Measurements from ENCODE around the gene GNG12. TPM values are rescaled to one million over a fixed set of nuclear protein-coding genes. Genes with fewer than 3 reads are reported as not detected.

The GNG12 gene
- total RNA-seq, 1 experiment from 2014 or later: 102 TPM

DNA sequence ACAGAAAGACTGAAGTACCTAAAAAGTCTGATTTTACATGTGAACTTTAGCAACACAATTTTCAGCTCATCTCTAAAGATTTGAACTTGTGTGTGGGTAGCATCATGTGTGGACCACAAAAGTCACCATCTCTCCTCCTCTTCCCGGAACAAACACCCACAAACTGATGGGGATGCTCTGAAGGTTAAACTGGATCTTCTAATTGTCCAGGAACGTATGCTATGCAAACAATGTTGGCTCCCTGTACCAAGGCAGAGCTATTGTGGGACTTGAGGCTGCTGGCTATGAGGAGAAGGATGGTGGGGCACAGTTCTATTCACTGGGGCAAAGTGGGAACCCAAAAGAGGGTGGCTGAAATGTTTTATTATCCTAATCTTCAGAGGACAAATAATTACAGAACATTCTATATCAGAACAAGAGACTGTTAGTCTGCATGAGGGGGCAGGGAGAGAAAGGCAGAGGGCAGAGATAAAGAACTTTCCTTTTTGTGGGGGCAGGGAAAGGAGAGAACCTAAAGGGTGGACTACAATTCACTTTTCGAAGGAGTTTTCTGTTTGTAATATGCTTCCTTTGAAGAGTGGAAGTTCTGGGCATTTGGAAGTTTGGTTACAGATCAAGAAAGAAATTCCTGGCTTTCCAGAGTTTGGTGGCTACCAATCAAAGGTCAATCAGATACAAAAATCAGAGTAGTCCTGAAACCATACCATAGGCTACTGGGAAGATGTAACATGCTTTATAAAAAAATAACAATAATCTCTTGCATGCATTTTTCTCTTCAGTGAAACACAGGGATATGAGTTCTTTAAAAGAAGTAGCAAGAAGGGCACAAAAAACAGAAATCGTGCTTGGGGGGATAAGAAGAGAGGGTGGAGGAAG, 85.4 kb downstream of the GNG12 start:
- Histone ChIP-seq H2AFZ (no peak overlapping the region), H3K9me3 (ENCODE audit: insufficient read depth, low read depth) (no peaks in the 10 kb centered on the region), H3K4me2 (peak overlapping the region; percentile 68), H3K27ac (peak overlapping the region; percentile 91), H4K20me1 (ENCODE audit: insufficient read depth) (no peaks in the 10 kb centered on the region), H3K27me3 (ENCODE audit: insufficient read depth, low read depth) (no peaks in the 10 kb centered on the region), H3K4me1 (replicated peaks; ENCODE audit: insufficient read depth) (peaks cover 52% of the 10 kb centered on the region), H3K4me3 (peak overlapping the region; percentile 42; the same call in 1 of the 2 replicates), H3K79me2 (ENCODE audit: low read depth) (peaks cover 26% of the 10 kb centered on the region), H3K9me2 (ENCODE audit: insufficient read depth) (no peaks in the 10 kb centered on the region), H3F3A (ENCODE audit: insufficient read depth, low read depth) (peaks cover 36% of the 10 kb centered on the region), H3K36me3 (ENCODE audit: low read depth) (0 out of 2 replicates have a peak, but pooled peaks cover 9% of the 10 kb centered on the region)
- BruUV-seq (replicated peaks): no TSS peak
- intact Hi-C loops (cut with micrococcal nuclease; ENCODE audit: unreplicated experiment): loop anchor here (2.0 to 10.0 kb wide), 3 partner anchors 39 to 373 kb away; no protein-coding TSS in a partner anchor
- CTCF ChIA-PET: interaction anchor here (0.6 to 1.4 kb wide), 2 partner anchors 53 to 186 kb away, joined by 3 to 12 read pairs; no protein-coding TSS in a partner anchor
- POLR2A ChIA-PET (ENCODE audit: unreplicated experiment): interaction anchor here (0.6 kb wide), 1 partner anchor 11 kb away, joined by 14 read pairs; no protein-coding TSS in a partner anchor
- no peak for DNase-seq
- TF ChIP-seq, protein P1, sequence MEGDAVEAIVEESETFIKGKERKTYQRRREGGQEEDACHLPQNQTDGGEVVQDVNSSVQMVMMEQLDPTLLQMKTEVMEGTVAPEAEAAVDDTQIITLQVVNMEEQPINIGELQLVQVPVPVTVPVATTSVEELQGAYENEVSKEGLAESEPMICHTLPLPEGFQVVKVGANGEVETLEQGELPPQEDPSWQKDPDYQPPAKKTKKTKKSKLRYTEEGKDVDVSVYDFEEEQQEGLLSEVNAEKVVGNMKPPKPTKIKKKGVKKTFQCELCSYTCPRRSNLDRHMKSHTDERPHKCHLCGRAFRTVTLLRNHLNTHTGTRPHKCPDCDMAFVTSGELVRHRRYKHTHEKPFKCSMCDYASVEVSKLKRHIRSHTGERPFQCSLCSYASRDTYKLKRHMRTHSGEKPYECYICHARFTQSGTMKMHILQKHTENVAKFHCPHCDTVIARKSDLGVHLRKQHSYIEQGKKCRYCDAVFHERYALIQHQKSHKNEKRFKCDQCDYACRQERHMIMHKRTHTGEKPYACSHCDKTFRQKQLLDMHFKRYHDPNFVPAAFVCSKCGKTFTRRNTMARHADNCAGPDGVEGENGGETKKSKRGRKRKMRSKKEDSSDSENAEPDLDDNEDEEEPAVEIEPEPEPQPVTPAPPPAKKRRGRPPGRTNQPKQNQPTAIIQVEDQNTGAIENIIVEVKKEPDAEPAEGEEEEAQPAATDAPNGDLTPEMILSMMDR (conservative IDR thresholded peaks at IDR 0.05): no peak
- no peak for TF ChIP-seq EZH2 (IDR thresholded peaks at IDR 0.05; ENCODE audit: low read depth)

DNA sequence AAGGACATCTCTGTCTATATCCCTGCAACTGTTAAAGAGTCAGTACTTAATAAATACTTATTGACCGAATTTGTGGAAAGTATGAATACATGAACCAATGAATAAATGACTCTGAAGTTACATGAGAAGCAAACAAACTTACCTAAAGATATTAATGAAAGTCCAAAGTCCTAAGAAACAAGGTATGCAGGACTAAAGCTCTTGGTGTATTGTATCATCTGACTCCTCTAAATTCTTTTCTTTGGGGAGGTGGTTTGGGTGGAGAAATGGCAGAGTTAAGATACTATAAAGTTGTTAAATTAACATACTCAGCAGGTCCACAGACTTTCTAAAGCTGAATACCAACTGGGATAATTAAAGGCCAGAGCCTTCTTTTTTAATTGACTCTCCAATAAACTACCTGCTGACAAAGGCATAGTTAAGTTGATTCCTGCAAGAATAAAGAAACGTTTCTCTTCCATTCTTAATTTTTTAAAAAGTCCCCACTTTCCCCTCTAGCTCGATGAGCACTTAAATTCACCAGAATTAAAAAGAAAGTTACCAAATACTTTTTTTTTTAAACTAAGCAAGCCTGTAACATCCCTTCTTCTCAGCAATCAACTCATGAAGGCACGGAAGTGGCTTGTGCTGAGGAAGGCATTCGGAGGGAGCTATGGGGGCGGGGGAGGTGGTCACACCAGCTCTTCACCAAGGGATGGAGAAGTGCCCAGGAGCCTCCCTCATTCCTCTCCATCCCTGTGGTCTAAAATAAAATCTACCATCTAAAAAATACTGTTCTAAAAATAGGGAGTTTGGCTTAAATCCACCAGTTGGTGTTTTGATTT, 87.2 kb downstream of the GNG12 start:
- Histone ChIP-seq H3K27ac (no peak overlapping the region), H3K9me2 (ENCODE audit: insufficient read depth) (no peaks in the 10 kb centered on the region), H3K27me3 (ENCODE audit: insufficient read depth, low read depth) (no peaks in the 10 kb centered on the region), H3K79me2 (ENCODE audit: low read depth) (peaks cover 9% of the 10 kb centered on the region), H3K36me3 (ENCODE audit: low read depth) (0 out of 2 replicates have a peak, but pooled peaks cover 9% of the 10 kb centered on the region), H3K9me3 (ENCODE audit: insufficient read depth, low read depth) (no peaks in the 10 kb centered on the region), H4K20me1 (ENCODE audit: insufficient read depth) (no peaks in the 10 kb centered on the region), H3F3A (ENCODE audit: insufficient read depth, low read depth) (peaks cover 26% of the 10 kb centered on the region), H3K4me2 (no peak overlapping the region), H2AFZ (no peak overlapping the region), H3K4me1 (replicated peaks; ENCODE audit: insufficient read depth) (peaks cover 34% of the 10 kb centered on the region), H3K4me3 (no peak overlapping the region)
- CTCF ChIA-PET: interaction anchor here (1.4 kb wide), 1 partner anchor 185 kb away, joined by 3 read pairs; no protein-coding TSS in a partner anchor
- BruUV-seq (replicated peaks): no TSS peak
- POLR2A ChIA-PET (ENCODE audit: unreplicated experiment): interaction anchor here (0.6 kb wide), 2 partner anchors 15 to 427 kb away, joined by 3 to 7 read pairs; no protein-coding TSS in a partner anchor
- TF ChIP-seq, protein P1 (conservative IDR thresholded peaks at IDR 0.05): no peak
- TF ChIP-seq EZH2 (IDR thresholded peaks at IDR 0.05; ENCODE audit: low read depth): no peak
- intact Hi-C loops (cut with micrococcal nuclease; ENCODE audit: unreplicated experiment): loop anchor here (10.0 kb wide), 1 partner anchor 371 kb away; no protein-coding TSS in a partner anchor
- DNase-seq: no peak

Measured in PC-9 (cell line).